Gastroesophageal sphincter (tissue), 3 donors: ENCODE data around the gene VTN.

ENCODE experiments used
- CTCF ChIP-seq, 4 experiments: fragments of 200-600 bp in 2 of 4; fragments of 450-650 bp in 2 of 4; sonication (generic) in 1 of 4; IDR thresholded peaks; one replicate each; pipeline ENCODE4 v1.5.1; 2017 to 2019; ENCODE audit warnings: antibody characterized with exemption in 4 of 4, mild to moderate bottlenecking in 2 of 4, moderate library complexity in 2 of 4
- POLR2AphosphoS5 ChIP-seq: sonication (generic); formaldehyde crosslinking; IDR thresholded peaks from one replicate; pipeline ENCODE4 v1.6.1; 2017; ENCODE audit warnings: antibody characterized with exemption

GRCh38 chr17:28327031-28327607 lies 43.0 kb downstream of the VTN start:
- TF ChIP-seq POLR2AphosphoS5 (no peak), CTCF (IDR thresholded peaks at IDR 0.05) (no peak)
